GM21528 (cell line): ENCODE measurements around the gene MBTD1.
A peak's percentile ranks its signal among the peaks of the same experiment; 100 is the strongest.
"Not testable (repeated sequence)": the region's sequence is repeated elsewhere in the genome, so short reads cannot be mapped to it uniquely, and the experiment has no call there.

Source experiments
- ATAC-seq: cut with Tn5 transposase; IDR thresholded peaks from one replicate; pipeline ENCODE4 v1.9.1; 2021; ENCODE audit warnings: mild to moderate bottlenecking, moderate library complexity; ENCODE audit not compliant: unreplicated experiment, low FRiP score

The MBTD1 gene

DNA sequence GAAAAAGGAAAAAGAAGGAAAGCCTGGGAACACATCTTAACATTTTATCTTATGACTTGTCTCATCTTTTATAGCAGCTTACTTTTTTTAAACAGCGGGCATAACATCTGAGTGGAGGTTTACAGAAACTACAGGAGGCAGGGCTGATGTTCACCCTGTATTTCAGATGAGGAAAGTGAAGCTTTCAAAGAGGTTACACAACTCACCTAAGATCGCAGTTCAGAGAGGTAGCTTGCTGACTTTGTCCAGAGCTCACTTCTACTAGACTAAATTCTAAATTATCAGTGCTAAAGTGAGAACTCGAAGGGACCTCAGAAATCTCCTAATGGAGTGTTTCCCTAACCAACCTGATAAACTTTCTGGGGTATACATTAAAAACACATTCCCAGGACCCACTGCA lies 3.7 kb downstream of the MBTD1 start:
- ATAC-seq = no peak

DNA sequence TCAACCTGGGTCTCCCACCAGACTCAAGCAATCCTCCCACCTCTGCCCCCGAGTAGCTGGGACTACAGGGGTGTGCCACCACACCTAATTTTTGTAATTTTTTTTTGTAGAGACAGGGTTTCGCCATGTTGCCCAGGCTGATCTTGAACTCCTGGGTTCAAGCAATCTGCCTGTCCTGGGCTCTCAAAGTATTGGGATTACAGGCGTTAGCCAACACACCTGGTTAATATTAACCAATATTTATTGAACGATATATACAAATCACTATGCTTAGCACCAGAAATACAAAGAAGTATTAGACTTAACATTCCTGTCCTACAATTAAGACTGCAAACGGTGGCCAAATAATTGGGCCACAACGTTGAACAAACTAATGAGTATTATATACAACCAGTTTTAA lies 4.2 kb downstream of the MBTD1 start:
- no peak for ATAC-seq

DNA sequence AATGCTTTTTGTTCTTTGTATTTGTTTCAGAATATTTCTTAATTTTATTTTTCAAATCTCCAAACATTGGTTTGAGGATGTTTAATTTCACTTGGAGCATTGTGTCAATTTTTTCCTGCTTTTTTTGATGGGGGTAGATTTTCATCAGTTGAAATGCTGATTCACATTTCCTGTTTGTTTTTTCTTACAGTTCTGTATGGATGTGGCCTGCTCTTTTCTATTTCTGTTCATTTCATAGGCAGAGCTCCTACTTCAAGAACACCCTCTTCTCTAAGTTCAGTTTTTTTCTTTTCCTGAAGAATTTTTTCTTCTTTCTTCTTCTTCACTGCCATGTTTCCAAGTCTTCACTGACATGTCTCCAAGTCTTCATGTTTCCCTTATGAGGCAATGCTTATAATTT lies 8.8 kb downstream of the MBTD1 start:
- ATAC-seq = no peak

DNA sequence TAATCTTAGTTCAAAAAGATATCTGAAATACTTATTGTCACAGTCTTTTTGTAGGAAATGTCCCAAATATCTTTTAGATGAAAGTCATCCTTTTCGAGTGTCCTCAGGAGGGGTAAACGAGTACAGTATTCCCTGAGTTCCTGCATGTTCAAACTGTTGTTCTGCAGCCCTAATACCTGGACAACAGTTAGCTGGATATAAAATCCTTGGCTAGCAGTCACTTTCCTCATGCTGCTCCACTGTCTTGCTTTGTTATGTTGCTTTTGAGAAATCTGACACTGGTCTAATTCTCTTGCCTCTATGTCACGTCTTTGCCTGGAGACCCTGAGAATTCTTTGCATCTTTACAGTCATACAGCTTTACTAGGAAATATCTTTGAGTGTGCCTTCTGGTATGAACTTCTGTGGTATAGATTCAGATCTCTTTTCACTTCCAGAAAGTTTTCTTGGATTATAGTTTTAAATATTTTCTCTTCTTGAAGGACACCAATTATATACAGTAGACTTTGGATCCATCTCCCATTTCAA lies 9.5 kb downstream of the MBTD1 start:
- ATAC-seq = no peak

DNA sequence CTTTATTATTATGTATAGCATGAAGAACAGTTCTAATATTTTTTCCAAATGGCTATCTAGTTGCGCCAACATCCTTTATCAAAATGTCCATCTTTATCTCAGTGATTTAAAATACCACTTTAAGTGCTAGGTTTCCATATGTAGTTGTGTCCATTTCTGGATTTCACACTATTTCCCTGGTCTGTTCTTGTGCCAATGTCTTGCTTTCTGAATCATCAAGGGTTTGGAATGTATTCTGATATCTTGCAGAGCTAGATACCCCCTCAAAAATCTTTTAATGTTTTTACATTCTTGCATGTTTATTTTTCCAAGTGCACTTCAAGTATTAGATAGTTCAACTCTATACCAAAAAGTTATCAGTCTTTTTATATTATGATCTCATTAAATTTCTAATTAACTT lies 14.3 kb downstream of the MBTD1 start:
- ATAC-seq = no peak

DNA sequence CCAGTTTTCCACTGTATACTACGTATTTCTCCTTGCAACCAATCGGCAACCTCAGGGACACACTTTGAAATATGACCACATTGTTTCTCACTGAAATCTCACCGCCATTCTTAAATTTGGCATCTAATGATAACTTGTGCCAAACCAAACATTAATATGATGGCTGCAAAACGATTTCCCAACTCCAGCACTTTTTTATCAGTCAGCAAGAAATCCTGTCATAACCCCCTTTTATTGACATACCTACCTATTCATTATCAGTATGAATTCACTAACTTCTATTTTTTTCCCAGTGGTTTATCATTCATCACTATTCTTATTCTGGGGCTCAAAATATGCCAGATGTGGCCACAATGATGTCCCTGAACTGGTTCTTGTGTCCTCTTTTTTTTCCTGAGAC lies 15.8 kb downstream of the MBTD1 start:
- no peak for ATAC-seq

DNA sequence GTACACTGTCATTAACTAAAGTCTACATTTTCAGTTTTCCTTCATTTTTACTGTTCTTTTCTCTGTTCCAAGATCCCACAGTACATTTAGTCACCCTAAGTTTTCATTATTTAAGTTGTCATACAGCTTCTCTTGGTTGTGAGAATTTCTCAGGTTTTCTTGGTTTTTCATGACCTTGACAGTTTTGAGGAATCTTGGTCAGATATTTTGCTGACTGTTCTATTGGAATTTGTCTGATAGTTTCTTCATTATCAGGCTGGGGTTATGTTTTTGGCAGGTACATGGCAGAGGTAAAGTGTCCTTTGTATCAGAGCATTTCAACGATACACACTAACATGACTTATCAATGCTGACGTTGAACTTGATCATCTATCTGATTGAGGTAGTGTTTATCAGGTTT lies 19.6 kb downstream of the MBTD1 start:
- no peak for ATAC-seq

DNA sequence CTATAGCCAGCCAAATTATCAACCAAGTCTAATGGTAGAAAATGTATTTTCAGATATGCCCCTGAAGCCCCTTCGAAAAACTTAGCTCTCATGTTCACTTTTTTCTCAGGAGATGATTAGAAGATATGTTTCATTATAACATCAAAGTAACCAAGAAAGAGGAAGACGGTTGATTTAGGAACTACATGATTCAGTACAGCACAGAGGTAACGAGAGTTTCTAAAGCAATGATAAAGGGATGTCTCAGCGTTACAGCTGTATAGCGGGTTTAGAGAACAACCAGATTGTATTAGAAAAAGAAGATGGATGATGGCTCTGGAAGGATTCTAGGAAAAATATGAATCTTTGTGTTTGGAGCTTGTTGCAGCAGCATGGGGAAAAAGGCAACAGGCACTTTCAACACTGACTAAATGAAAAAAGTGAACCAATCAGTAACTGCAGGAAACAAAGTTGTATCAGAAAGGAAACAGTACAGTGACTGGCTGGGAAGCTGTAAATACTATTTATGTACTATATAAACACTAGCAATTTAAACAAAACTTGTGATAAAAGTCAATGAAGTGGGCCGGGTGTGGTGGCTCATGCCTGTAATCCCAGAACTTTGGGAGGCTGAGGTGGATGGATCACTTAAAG lies 21.5 kb downstream of the MBTD1 start:
- ATAC-seq = peak; percentile 85

DNA sequence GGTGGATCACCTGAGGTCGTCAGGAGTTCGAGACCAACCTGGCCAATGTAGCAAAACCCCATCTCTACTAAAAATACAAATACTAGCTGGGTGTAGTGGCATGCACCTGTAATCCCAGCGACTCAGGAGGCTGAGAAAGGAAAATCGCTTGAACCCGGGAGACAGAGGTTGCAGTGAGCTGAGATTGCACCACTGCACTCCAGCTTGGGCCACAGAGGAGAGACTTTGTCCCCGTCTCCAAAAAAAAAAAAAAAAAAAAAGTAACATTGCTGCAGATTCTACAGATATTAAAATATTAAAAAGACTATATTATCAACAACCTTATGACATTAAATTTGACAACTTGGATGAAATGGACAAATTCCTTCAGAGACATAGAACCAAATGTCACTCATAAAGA lies 25.7 kb downstream of the MBTD1 start:
- no peak for ATAC-seq

DNA sequence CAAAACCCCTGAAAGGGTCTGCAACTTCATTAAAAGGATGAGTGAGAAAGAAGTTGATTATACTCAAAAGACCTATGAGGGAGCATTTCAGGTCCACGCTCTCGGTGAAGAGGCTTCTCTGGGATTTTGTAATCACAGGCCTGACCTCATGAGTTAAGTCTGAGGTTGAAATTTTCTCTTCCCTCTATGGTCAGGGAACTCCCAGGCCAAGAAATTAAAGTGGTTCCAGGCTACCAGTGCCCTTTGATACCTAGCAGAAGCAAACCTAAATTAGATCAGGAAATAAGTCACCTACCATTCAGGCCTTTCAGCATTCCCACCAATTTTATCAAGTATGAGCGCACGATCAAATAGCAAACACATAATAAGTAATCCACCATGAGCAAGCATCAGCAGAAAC lies 27.9 kb downstream of the MBTD1 start:
- no peak for ATAC-seq

DNA sequence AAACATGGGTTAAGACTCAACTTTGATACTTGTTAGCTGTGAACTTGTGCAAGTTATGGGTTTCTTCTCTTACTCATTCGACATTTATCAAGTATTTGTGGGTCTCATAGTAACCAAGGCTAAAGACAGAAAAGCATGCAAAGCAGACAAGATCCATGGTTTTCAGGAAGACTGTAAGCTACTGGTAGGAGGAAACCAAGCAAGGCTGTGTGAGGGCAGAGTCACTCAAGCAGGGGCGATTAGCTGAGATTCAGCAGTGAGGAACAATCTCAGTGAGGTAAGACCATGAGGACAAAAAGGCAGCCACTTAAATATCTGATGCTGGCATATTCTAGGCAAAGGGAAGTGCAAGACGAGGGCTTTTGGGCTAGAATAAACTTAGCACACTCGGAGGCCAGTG lies 29.5 kb downstream of the MBTD1 start:
- ATAC-seq = no peak

DNA sequence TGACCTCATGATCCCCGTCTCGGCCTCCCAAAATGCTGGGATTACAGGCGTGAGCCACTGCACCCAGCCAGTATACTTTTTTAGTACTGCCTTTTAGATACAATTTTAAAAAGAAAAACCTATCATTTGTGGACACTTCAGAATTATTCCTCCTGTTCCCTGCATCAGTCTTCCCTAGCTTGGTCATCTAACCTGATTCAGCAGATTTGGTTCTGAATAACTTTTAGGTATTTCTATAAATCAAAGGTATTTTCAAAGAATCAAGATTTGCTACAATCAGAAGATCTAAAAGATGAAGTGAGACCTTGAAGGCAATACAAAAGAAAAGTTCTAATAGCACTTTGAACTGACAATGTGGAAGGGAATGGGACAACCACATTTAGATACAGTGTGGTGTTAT lies 30.0 kb downstream of the MBTD1 start:
- no peak for ATAC-seq

DNA sequence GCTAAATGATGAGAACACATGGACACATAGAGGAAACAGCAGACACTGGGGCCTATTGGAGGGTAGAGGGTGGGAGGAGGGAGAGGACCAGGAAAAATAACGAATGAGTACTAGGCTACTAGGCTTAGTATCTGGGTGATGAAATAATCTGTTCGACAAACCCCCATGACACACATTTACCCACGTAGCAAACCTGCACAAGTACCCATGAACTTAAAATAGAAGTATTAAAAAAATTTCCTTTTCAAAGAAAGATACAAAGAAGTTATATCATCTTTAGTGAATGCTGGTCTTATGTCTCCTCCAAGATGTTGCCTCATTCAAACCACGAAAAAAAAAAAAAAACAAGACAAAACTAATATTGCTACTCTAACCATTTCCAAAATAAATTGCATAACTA lies 31.7 kb downstream of the MBTD1 start:
- ATAC-seq = no peak

DNA sequence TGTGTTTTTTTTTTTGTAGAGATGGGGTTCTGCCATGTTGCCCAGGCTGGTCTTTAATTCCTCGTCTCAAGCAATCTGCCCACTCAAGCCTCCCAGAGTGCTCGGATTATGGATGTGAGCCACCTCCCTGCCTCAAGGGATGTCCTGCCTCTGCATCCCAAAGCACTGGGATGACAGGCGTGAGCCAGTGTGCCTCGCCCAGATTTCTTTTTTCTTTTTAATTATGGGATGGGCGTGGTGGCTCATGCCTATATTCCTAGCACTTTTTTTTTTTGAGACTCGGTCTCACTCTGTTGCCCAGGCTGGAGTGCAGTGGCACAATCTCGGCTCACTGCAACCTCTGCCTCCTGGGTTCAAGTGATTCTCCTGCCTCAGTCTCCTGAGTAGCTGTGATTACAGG lies 34.3 kb downstream of the MBTD1 start:
- ATAC-seq = not testable (repeated sequence)

DNA sequence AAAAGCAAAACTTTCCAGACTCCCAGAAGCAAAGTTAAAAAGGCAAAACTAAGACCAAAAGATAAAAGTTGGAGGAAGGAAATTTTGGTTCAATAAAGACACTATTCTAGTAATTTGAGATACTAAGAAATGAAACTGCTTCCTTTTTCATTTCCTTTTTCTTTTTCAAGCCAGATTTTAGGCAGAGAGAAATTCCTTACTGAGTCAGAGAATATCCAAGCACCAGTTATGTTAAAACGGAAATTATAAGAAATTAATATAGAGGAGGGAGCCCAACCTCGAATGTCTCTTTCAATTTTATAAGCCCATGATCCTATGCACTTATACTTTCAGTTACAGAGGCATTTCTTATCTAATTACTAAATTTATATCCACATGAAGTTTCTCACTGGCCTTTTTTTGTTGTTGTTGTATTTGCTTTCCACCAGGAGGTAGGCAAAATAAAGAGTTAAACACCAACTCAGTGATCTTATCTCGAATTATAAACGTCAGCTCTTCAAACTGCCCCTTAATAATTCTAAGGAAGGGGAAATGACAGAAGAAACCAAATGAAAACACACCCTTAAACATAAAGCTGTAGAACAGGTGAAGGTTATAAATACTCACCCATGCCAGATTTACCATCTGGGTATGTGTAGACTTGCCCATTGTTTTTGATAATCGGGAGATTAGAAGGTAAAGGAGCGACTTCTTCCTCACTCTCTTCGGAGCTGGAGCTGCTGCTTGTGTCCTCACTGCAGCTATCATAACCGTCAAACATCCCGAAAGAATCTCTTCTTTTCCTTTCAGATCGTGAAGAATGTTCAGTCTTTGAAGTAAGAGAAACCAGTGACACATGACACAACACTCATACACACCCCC lies 35.2 kb downstream of the MBTD1 start:
- ATAC-seq = no peak

DNA sequence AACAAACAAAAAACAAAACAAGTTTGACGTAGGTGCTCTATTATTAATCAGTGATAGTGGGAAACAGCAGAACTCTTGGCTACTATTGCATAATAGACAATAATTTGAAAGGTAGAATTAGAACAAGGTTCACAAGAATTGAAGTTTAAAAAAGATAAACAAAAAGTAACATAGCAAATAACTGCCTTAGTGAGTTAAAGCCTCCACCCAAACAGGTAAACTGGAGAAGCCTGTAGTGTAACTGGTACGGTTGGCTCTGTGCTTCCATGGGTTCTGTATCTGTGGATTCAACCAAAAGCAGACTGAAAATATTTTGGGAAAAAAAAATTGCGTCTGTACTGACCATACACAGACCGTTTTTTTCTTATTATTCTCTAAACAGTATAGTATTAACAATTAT lies 38.5 kb downstream of the MBTD1 start:
- ATAC-seq = no peak

DNA sequence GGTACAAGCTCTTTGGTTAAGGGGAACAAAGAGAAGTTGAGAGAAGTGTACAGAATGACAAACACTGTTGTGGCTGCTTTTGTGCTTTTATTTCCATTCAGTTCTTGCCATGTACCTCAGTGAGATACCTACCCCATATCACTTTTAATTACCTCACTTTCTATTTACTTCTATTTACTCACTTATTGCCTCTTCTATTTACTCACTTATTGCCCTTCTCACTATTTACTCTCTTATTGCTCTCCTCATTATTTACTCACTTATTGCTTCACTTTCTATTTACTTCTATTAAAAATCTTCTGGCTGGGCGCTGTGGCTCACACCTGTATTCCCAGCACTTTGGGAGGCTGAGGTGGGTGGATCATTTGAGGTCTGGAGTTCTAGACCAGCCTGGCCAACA lies 41.9 kb downstream of the MBTD1 start:
- ATAC-seq = no peak

DNA sequence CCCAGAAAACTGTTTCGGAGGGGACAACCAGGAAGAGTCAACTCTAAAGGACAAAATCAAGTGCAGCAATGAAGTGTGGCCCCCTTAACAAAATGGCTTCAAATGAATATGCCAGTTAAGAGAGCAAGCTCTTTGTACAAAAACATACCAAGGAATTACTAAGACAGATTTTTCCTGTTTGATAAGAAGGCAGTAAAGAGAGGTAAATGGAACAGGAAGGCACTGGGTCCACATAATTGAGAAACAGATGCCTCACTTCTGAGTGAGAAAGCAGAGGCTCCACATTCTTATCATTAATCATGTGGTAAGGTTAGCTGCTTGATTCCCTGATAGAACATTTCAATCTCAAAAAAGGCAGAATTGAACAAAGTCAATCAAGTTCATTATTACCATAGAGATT lies 44.9 kb downstream of the MBTD1 start:
- no peak for ATAC-seq

DNA sequence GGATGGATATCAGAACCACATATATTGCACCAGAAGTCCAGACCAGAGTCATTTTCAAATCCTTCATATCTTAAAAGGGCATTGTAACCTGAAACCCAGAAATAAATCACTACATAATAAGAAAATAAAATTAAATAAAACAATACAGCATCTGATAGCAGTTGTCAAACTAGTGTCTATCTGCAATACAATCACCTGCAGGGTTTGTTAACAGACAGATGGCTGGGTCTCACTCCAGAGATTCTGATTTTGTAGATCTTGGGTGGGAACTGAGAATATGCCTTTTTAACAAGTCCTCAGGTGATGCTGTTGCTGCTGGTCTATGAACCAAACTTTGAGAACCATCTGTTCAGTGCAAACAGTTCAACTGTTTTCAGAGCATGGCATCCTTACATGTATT lies 56.0 kb downstream of the MBTD1 start:
- no peak for ATAC-seq

DNA sequence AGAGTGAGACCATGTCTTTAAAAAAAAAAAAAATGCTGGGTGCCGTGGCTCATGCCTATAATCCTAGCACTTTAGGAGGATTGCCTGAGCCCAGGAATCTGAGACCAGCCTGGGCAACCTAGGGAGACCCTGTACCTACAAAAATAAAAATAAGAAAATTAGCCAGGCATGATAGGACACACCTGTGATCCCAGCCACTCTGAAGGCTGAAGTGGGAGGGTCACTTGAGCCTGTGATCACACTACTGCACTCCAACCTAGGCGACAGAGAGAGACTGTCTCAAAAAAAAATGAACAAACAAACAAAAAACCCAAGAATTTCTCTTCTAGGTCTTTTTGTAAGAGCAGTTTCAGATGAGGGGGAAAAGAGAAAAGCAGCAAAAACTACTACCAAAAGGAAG lies 59.0 kb downstream of the MBTD1 start:
- ATAC-seq = no peak

DNA sequence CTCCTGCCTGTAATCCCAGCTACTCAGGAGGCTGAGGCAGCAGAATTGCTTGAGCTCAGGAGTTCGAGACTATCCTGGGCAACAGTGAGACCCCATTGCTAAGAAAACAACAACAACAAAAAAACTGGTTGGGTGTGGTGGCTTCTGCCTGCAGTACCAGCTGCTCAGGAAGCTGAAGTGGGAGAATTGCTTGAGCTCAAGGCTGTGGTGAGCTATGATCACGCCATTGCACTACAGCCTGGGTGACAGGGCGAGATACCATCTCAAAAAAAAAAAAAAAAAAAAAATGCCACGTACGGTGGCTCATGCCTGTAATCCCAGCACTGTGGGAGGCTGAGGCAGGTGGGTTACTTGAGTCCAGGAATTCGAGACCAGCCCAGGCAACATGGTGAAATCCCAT lies 59.6 kb downstream of the MBTD1 start:
- ATAC-seq = no peak

DNA sequence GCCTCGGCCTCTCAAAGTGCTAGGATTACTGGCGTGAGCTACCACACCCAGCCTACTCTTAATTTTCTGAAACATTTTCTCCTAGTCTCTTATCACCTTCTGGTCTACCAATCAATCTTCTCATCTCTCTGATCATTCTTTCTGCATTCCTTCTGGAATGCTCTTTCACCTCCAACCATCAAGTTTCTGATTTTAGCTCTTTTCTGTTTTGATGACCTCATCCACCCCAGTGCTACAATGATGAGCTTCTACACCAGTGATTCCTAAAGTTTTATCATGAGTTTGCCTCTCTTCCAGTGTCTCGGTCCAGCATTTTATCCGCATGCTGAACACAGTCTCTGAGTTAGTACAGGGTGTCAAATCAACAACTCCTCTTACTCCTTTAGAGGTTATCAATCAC lies 62.1 kb downstream of the MBTD1 start:
- no peak for ATAC-seq
